ENCODE measurements around the gene FGR. TPM values are rescaled to one million over a fixed set of nuclear protein-coding genes. Genes with fewer than 3 reads are reported as not detected.

FGR gene
- total RNA-seq, 1 experiment from 2014 or later: not detected

GRCh38 chr1:27590917-27591508 is 44.0 kb downstream of the FGR start:
- no peak for DNase-seq (ENCODE audit: extremely low read depth, low read depth)

GRCh38 chr1:27589841-27590426 is 45.1 kb downstream of the FGR start:
- DNase-seq (ENCODE audit: extremely low read depth, low read depth): no peak

GRCh38 chr1:27589441-27589840 is 45.5 kb downstream of the FGR start:
- no peak for DNase-seq (ENCODE audit: extremely low read depth, low read depth)

- DNase-seq (ENCODE audit: extremely low read depth, low read depth): no peak
These were observed 46.4 kb downstream of the FGR start for GRCh38 chr1:27588256-27589232.

GRCh38 chr1:27585684-27586083 is 49.3 kb downstream of the FGR start:
- DNase-seq (ENCODE audit: extremely low read depth, low read depth): no peak

- no peak for DNase-seq (ENCODE audit: extremely low read depth, low read depth)
These were observed 50.5 kb downstream of the FGR start for GRCh38 chr1:27584453-27584852.

GRCh38 chr1:27583479-27583878 is 51.5 kb downstream of the FGR start:
- no peak for DNase-seq (ENCODE audit: extremely low read depth, low read depth)

GRCh38 chr1:27581823-27582243 is 53.2 kb downstream of the FGR start:
- no peak for DNase-seq (ENCODE audit: extremely low read depth, low read depth)

GRCh38 chr1:27577504-27578188 is 57.3 kb downstream of the FGR start:
- DNase-seq (ENCODE audit: extremely low read depth, low read depth): no peak

- DNase-seq (ENCODE audit: extremely low read depth, low read depth): no peak
These were observed 58.2 kb downstream of the FGR start for GRCh38 chr1:27576806-27577227.

GRCh38 chr1:27575840-27576331 is 59.1 kb downstream of the FGR start:
- no peak for DNase-seq (ENCODE audit: extremely low read depth, low read depth)

GRCh38 chr1:27574871-27575831 is 59.8 kb downstream of the FGR start:
- peak; percentile 33 for DNase-seq (ENCODE audit: extremely low read depth, low read depth)

- no peak for DNase-seq (ENCODE audit: extremely low read depth, low read depth)
These were observed 60.8 kb downstream of the FGR start for GRCh38 chr1:27574001-27574781.

- DNase-seq (ENCODE audit: extremely low read depth, low read depth): no peak
These were observed 62.1 kb downstream of the FGR start for GRCh38 chr1:27572679-27573426.

GRCh38 chr1:27572019-27572678 is 62.8 kb downstream of the FGR start:
- DNase-seq (ENCODE audit: extremely low read depth, low read depth): no peak

- DNase-seq (ENCODE audit: extremely low read depth, low read depth): no peak
These were observed 63.5 kb downstream of the FGR start for GRCh38 chr1:27571439-27572018.

GRCh38 chr1:27570784-27571183 is 64.2 kb downstream of the FGR start:
- no peak for DNase-seq (ENCODE audit: extremely low read depth, low read depth)

Measured in NCI-H460 (cell line).